Activated naive CD8-positive, alpha-beta T cell treated with anti-CD3 and anti-CD28 coated beads, Interleukin-2, amount 50 U/mL, for 24 hours (primary cell): ENCODE data around the gene FGF19.

Source experiments
- ATAC-seq: fragments of 150-1000 bp; cut with Tn5 transposase; one replicate; pipeline ENCODE4 v1.10.0; 2021
- DNase-seq: peaks from one replicate; pipeline ENCODE4 v3.0.0; 2021
- H3K27ac Mint-ChIP-seq: one replicate; pipeline ENCODE4 v1.8.0; 2021; ENCODE audit warnings: mild to moderate bottlenecking, mixed read lengths
- H3K27me3 Mint-ChIP-seq: one replicate; pipeline ENCODE4 v1.8.0; 2021; ENCODE audit warnings: mixed read lengths
- H3K36me3 Mint-ChIP-seq: one replicate; pipeline ENCODE4 v1.8.0; 2021; ENCODE audit warnings: low read depth, mixed read lengths
- H3K4me1 Mint-ChIP-seq: one replicate; pipeline ENCODE4 v1.8.0; 2021; ENCODE audit warnings: mixed read lengths
- H3K4me3 Mint-ChIP-seq: one replicate; pipeline ENCODE4 v1.8.0; 2021; ENCODE audit warnings: mild to moderate bottlenecking, moderate library complexity, mixed read lengths
- H3K9me3 Mint-ChIP-seq: one replicate; pipeline ENCODE4 v1.8.0; 2021; ENCODE audit warnings: mixed read lengths

The FGF19 gene, protein sequence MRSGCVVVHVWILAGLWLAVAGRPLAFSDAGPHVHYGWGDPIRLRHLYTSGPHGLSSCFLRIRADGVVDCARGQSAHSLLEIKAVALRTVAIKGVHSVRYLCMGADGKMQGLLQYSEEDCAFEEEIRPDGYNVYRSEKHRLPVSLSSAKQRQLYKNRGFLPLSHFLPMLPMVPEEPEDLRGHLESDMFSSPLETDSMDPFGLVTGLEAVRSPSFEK

DNA sequence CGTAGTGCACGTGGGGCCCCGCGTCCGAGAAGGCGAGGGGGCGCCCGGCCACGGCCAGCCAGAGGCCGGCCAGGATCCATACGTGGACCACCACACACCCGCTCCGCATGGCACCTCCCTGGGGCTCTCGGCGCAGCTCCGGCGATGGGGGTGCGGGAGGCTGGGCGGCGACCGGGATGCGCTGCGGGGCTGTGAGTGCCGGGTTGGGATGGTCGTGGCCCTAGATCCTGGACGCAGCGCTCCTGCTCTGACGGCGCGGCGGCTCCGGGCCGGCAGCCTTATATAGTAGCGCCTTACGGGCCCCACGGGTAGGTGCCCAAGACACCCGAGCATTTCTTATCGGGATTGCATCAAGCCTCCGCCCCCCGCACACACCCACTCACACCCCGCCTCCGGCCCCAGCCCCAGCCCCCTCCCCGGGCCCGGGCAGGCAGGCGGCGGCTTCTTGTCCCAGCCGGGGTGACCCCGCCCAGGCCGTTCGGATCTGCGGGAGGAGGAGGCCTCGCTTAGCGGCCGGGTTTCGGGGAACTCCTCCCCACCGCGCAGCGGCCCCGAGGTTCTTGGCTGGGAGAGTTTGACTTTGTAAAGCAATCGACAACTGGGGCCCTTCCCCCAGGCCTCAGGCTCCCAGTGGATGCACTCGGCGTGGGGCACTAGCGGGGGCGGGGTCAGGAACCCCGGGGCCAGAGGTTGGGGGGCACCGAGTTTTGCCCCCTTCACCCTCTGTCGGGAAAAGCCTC lies at the start of gene FGF19:
Gene FGF19 (minus strand): TSS at position 255 of the 740 bp plus-strand sequence. CDS start 146 bp downstream, at position 109.
- no peaks in the 10 kb centered on the region for H3K36me3 Mint-ChIP-seq
- no peak within 1 kb of the TSS for H3K4me3 Mint-ChIP-seq
- no peaks in the 10 kb centered on the region for H3K9me3 Mint-ChIP-seq
- H3K4me1 Mint-ChIP-seq: peaks cover 7% of the 10 kb centered on the region
- no peak for DNase-seq
- H3K27me3 Mint-ChIP-seq: peaks cover 64% of the 10 kb centered on the region
- H3K27ac Mint-ChIP-seq: no peak within 1 kb of the TSS
- no peak for ATAC-seq

DNA sequence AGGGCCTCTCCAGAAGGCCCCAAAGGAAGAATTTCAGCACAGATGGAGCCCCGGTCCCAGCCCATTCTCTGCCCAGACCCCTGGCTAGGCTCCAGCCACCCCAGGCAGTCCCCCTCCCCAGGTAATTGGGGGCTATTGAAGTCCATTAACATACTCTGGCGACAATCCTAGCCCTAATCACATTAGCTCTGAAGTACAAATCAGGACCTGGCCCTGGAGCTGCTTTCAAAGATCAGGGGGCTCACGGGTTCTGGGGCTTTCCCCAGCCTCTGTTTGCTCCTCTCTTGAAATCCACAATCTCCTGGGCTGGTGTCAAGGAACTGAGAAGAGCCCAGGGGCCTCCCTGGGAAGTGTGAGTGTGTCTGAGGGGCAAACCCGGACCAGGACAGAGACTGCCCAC lies 49.1 kb upstream of the FGF19 start:
- no peaks in the 10 kb centered on the region for H3K36me3 Mint-ChIP-seq
- ATAC-seq: no peak
- no peaks in the 10 kb centered on the region for H3K4me1 Mint-ChIP-seq
- no peak overlapping the region for H3K27ac Mint-ChIP-seq
- no peaks in the 10 kb centered on the region for H3K9me3 Mint-ChIP-seq
- H3K4me3 Mint-ChIP-seq: no peak overlapping the region
- DNase-seq: no peak
- H3K27me3 Mint-ChIP-seq: peaks cover 13% of the 10 kb centered on the region

DNA sequence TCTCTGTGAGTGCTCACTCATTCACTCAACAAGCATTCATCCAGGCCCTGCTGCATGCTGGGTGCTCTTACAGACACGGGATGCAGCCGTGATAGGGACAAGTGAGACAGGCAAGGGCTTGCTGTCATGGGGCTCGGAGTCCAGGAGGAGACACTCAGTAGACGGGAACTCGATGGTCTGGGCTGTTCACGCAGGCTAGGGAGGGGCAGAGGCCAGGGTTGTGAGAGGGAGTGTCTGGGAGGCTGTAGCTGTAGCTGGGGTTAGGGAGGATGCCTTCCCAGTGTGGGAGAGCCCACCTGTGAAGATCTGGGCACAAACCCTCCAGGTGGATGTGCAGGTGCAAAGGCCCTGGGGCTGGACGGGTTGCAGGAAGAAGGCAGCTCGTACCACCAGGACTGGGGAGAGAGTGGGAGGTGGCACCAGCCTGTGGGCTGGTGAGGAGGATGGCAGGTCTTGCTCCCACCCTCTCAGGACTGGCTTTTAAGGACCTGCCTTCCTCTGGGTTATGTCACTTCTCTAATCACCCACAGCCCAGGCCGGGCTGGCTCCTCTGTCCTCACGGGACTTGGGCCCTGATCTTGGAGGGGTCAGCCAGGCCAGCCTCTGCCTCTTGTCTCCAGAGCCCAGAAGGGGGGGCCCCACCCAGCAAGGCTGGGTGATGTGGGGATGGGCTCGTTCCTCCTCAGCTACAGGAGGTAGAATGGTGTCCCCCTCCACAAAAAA lies 47.2 kb upstream of the FGF19 start:
- no peak for DNase-seq
- H3K27ac Mint-ChIP-seq: no peak overlapping the region
- H3K9me3 Mint-ChIP-seq: no peaks in the 10 kb centered on the region

DNA sequence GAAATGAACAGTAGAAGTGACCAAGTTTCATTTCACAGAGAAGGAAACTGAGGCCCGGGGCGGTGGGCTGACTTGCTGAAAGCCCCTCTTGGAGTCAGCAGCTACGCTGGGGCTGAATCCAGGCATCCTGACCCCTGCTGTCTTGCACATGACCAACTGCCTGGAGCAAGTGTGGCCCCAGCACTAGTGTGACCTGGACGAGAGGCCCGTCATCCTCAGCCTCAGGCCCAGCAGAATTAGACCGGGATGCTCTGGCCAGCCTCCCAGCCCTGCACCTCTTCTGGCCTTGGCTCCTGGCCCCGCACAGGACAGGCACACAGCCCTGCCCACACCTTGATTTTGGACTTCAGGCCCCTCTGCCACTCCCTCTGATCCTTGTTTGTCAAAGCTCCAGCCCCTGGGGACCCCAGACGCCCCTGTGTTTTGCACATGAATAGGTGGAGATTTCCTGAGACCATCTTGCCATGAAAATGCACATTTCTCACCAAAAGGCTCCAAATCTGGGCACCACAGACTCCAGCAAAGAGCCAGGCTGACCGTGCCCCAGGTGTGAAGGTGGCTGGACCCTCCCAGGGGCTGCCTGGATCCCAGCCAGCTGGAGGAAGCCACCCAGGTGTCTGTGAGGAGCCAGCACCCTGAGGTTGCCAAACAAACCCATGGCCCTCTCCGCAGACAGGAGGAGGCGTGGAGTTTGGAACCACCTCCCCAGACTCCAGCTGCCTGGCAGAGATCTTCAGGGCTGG lies 46.5 kb upstream of the FGF19 start:
- H3K27ac Mint-ChIP-seq: no peak overlapping the region
- no peak for DNase-seq
- H3K4me1 Mint-ChIP-seq: no peaks in the 10 kb centered on the region
- ATAC-seq: no peak
- H3K9me3 Mint-ChIP-seq: no peaks in the 10 kb centered on the region
- H3K36me3 Mint-ChIP-seq: no peaks in the 10 kb centered on the region
- H3K27me3 Mint-ChIP-seq: peaks cover 10% of the 10 kb centered on the region
- H3K4me3 Mint-ChIP-seq: no peak overlapping the region

More for the DNA sequence above, 47.2 kb upstream of the FGF19 start:
- no peaks in the 10 kb centered on the region for H3K36me3 Mint-ChIP-seq
- no peak overlapping the region for H3K4me3 Mint-ChIP-seq
- H3K27me3 Mint-ChIP-seq: peaks cover 8% of the 10 kb centered on the region
- H3K4me1 Mint-ChIP-seq: no peaks in the 10 kb centered on the region
- ATAC-seq: no peak

DNA sequence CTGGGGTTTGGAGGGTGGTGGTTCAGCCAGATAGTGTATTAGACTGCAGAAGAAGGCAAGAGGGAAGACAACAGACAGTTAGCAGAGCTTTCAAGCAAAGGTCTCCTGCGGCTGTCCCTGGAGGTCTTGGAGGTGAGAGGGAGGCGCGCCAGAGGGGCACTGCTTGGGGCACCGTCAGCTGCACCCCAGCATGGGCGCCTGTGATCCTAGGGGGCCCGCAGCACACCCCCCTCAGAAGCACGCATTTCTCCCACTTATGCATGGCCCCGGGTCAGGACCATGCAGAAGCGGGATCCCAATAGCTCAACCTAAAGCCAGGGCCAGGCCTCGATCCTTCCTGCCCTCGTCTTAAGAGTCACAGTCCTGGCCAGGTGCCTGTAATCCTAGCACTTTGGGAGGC lies 44.8 kb upstream of the FGF19 start:
- H3K36me3 Mint-ChIP-seq: no peaks in the 10 kb centered on the region
- H3K27me3 Mint-ChIP-seq: peaks cover 10% of the 10 kb centered on the region
- ATAC-seq (no peak), DNase-seq (no peak)
- H3K27ac Mint-ChIP-seq: no peak overlapping the region
- no peak overlapping the region for H3K4me3 Mint-ChIP-seq
- no peaks in the 10 kb centered on the region for H3K4me1 Mint-ChIP-seq
- no peaks in the 10 kb centered on the region for H3K9me3 Mint-ChIP-seq

DNA sequence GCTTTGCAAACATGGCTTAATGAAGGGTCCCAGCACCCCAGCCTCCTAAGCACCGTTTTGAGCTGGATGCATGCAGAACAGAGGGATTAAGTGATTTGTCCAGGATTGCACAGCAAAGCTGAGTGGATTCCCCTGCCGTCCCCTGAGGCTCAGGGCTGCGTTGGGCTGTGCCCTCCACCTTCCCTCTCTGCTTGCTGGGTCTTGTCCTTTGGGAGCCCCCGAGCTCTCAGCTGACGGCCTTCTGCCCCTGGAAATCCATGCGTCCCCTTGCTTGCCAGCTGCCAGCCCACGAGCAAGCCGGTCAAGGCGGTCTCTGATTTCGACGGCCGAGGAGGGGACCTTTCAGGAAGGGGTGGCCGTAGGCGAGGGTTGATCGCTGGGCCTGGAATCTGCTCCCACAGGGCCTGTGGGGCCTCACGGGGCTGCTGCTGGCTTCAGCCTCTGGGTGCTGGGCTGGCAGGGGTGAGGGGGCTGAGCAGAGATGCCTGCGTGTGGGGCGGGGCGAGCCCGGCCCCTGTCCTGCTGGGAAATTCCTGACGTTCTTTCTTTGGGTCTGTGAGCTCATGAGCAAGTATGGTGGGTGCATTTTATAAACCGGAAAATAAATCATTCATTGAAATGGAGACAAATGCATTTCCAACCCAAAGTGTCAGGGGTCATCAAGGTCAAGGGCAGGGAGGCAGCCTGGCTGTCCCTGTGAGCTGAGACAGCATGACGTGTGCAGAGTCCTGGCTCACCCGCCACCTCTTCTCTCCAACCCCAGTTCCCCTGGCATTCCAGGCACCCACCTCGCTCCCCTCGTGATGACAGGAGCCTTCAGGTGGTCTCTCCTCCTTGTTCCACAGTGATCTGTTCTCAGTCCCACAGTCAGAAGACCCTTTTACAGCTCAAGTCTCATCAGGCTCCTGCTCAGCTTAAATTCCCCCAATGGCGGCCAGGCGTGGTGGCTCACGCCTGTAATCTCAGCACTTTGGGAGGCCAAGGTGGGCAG lies 43.2 kb upstream of the FGF19 start:
- no peak overlapping the region for H3K27ac Mint-ChIP-seq
- H3K36me3 Mint-ChIP-seq: no peaks in the 10 kb centered on the region
- no peak overlapping the region for H3K4me3 Mint-ChIP-seq
- H3K9me3 Mint-ChIP-seq: no peaks in the 10 kb centered on the region
- DNase-seq (no peak), ATAC-seq (no peak)
- no peaks in the 10 kb centered on the region for H3K4me1 Mint-ChIP-seq
- peaks cover 10% of the 10 kb centered on the region for H3K27me3 Mint-ChIP-seq

DNA sequence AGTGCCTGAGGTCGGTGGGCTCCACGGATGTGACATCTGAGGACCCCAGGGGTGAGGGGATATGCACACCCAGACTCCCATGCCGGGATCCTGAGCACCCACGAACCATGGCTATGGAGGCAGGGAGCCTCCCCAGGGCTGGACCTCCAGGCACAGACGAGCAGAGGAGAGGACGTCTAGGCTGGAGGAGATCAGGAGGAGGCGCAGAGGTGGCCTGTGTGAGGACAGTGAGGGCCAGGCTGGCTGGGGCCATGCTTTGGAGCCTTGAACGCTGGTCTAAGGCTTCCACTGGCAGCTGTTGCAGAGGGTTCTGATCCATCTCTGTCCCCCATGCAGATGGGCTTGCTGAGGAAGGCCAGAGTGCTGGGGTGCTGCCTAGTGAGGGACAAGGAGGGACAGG lies 42.3 kb upstream of the FGF19 start:
- no peak for ATAC-seq
- no peak overlapping the region for H3K4me3 Mint-ChIP-seq
- DNase-seq: no peak
- H3K4me1 Mint-ChIP-seq: no peaks in the 10 kb centered on the region
- H3K27me3 Mint-ChIP-seq: peaks cover 10% of the 10 kb centered on the region
- no peaks in the 10 kb centered on the region for H3K36me3 Mint-ChIP-seq
- no peaks in the 10 kb centered on the region for H3K9me3 Mint-ChIP-seq
- no peak overlapping the region for H3K27ac Mint-ChIP-seq

DNA sequence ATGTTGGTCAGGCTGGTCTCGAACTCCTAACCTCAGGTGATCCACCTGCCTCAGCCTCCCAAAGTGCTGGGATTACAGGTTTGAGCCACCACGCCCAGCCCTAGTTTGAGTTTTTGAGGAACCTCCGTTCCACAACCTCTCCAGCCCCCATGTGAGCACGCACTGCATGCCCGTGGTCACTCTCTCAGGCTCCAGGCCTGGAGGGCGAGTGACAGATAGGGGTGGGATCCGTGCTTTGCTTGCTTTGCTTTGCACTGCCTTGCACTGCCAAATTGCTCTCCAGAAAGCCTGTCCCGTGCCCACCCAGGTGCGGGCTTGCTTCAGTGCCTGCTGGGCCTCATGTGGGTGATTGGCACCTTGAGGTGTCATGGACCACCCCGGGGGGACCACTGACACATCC lies 41.4 kb upstream of the FGF19 start:
- DNase-seq: no peak
- H3K9me3 Mint-ChIP-seq: no peaks in the 10 kb centered on the region
- H3K36me3 Mint-ChIP-seq: no peaks in the 10 kb centered on the region
- ATAC-seq: no peak
- H3K27me3 Mint-ChIP-seq: peaks cover 10% of the 10 kb centered on the region
- H3K4me3 Mint-ChIP-seq: no peak overlapping the region
- H3K27ac Mint-ChIP-seq: no peak overlapping the region
- no peaks in the 10 kb centered on the region for H3K4me1 Mint-ChIP-seq

DNA sequence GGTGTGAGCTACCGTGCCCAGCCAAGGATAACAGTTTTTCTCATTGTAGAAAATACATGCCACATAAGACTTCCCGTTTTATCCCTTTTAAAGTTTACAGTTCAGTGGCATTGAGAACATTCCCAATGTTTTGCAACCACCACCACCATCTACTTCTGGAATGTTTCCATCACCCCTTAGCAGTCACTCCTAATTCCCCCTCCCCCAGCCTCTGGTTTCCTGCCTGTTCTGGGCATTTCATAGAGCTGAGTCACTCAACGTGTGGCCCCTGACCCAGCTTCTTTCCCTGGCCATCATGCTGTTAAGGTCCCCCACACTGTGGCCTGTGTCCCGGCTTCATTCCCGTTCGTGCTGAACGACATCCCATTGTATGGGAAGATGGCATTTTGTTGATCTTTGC lies 40.6 kb upstream of the FGF19 start:
- H3K4me3 Mint-ChIP-seq: no peak overlapping the region
- peaks cover 10% of the 10 kb centered on the region for H3K27me3 Mint-ChIP-seq
- H3K36me3 Mint-ChIP-seq: no peaks in the 10 kb centered on the region
- H3K27ac Mint-ChIP-seq: no peak overlapping the region
- ATAC-seq (no peak), DNase-seq (no peak)
- H3K4me1 Mint-ChIP-seq: no peaks in the 10 kb centered on the region
- no peaks in the 10 kb centered on the region for H3K9me3 Mint-ChIP-seq

DNA sequence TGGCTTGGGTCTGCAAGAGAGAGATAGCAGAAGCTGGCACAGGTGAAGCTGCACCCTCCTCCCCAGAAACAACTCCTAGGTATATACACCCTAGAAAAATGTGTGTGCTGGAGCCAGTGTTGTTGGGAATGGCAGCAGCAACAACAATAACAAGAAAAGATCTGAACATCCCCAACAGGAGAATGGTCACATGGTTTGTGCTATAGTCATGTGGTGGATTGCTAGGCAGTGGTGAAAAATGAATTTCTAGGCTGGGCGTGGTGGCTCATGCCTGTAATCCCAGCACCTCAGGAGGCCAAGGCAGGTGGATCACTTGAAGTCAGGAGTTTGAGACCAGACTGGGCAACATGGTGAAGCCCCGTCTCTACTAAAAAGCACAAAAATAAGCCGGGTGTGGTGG lies 31.0 kb upstream of the FGF19 start:
- Mint-ChIP-seq H3K4me1 (no peaks in the 10 kb centered on the region), H3K36me3 (no peaks in the 10 kb centered on the region), H3K9me3 (peaks cover 14% of the 10 kb centered on the region), H3K27me3 (peaks cover 16% of the 10 kb centered on the region), H3K4me3 (no peak overlapping the region), H3K27ac (no peak overlapping the region)
- ATAC-seq (no peak), DNase-seq (no peak)

DNA sequence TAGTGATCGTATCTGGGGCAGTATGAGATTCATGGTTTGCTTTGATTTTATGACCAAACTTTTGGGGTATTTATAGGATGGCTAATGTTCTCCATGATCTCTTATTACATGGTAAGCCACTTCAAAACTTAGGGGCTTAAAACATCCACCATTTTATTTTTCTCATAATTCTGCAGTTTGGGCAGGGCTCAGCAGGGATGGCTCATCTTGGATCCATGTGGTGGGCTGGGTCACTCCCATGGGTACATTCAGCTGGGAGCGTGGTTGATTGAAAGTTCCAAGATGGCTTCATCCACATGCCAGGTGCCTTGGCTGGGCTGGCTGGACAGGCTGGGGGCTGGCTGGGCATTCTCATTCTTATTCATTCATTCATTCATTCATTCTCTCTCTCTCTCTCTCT lies 30.5 kb upstream of the FGF19 start:
- H3K4me1 Mint-ChIP-seq: no peaks in the 10 kb centered on the region
- H3K4me3 Mint-ChIP-seq: no peak overlapping the region
- no peaks in the 10 kb centered on the region for H3K36me3 Mint-ChIP-seq
- peaks cover 14% of the 10 kb centered on the region for H3K9me3 Mint-ChIP-seq
- DNase-seq: no peak
- H3K27me3 Mint-ChIP-seq: peaks cover 20% of the 10 kb centered on the region
- no peak for ATAC-seq
- H3K27ac Mint-ChIP-seq: no peak overlapping the region

DNA sequence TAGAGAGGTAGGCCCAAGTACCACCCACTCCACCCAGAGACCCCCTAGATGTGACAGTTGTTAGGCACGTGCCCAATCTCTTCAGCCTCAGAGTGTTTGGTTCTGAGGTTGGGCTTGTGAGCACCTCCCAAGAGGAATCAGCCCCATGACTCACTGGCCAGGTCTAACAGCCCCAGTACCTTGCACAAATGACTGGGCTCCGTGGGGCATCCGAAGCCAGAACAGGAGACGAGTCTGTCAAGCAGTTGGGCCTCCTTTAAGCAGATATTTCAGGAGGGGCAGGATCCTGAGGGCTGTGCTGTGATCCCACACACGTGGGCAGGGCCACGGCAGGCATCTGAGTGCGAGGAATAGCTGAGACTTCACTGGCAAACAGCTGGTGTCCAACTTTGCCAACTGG lies 29.1 kb upstream of the FGF19 start:
- Mint-ChIP-seq H3K27me3 (peaks cover 20% of the 10 kb centered on the region), H3K4me1 (no peaks in the 10 kb centered on the region), H3K4me3 (no peak overlapping the region), H3K27ac (no peak overlapping the region), H3K9me3 (peaks cover 14% of the 10 kb centered on the region), H3K36me3 (no peaks in the 10 kb centered on the region)
- ATAC-seq (no peak), DNase-seq (no peak)

DNA sequence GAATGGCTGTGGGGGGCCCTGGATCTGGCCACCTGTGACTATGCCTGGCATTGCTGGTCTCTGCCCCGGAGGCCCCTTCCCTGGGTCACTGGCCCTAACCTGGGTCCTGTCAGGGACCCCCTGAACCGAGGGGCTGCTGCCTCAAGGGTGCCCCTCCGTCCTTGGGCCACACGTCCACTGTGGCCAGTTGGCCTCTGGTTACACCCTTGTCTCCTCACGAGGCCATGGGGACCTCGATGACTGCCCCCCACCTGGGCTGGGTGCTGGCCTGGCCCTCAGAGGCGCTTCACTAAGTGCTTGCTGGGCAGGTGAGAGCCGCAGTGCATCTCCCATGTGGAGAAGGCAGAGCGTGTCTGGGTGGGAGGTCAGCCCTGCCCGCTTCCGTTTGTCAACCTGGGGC lies 27.3 kb upstream of the FGF19 start:
- Mint-ChIP-seq H3K27ac (no peak overlapping the region), H3K9me3 (peaks cover 14% of the 10 kb centered on the region), H3K4me3 (no peak overlapping the region), H3K36me3 (no peaks in the 10 kb centered on the region), H3K4me1 (no peaks in the 10 kb centered on the region), H3K27me3 (peaks cover 27% of the 10 kb centered on the region)
- no peak for ATAC-seq
- no peak for DNase-seq

DNA sequence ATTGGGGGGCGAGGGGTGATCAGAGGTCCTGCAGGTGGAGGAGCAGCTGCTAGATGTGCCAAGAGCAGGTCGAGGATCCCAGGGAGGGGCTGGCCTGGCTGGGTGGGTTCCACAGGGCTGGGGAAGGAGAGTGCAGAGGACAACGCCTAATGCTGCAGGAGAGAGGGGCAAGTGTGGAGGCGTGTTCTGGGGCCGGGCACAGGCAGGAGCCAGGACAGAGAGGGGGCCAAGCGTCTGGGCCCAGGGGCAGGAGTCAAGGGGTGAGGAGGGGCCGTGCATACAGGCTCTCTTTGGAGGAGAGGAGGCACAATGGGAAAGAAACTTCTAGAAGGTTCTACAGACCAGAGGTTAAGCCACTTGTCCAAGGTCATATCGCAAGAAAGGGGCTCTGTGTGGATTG lies 26.7 kb upstream of the FGF19 start:
- no peak for ATAC-seq
- Mint-ChIP-seq H3K9me3 (peaks cover 14% of the 10 kb centered on the region), H3K27me3 (peaks cover 30% of the 10 kb centered on the region), H3K4me1 (no peaks in the 10 kb centered on the region), H3K4me3 (no peak overlapping the region), H3K27ac (no peak overlapping the region), H3K36me3 (no peaks in the 10 kb centered on the region)
- DNase-seq: no peak
